HG03159 (cell line): Measurements from ENCODE around the gene FBXO47.
"Not testable (repeated sequence)": the region's sequence is repeated elsewhere in the genome, so short reads cannot be mapped to it uniquely, and the experiment has no call there.

ENCODE experiments used
- ATAC-seq: cut with Tn5 transposase; IDR thresholded peaks from one replicate; pipeline ENCODE4 v1.9.1; 2021; ENCODE audit warnings: mild to moderate bottlenecking, moderate library complexity; ENCODE audit not compliant: unreplicated experiment

FBXO47 gene

DNA sequence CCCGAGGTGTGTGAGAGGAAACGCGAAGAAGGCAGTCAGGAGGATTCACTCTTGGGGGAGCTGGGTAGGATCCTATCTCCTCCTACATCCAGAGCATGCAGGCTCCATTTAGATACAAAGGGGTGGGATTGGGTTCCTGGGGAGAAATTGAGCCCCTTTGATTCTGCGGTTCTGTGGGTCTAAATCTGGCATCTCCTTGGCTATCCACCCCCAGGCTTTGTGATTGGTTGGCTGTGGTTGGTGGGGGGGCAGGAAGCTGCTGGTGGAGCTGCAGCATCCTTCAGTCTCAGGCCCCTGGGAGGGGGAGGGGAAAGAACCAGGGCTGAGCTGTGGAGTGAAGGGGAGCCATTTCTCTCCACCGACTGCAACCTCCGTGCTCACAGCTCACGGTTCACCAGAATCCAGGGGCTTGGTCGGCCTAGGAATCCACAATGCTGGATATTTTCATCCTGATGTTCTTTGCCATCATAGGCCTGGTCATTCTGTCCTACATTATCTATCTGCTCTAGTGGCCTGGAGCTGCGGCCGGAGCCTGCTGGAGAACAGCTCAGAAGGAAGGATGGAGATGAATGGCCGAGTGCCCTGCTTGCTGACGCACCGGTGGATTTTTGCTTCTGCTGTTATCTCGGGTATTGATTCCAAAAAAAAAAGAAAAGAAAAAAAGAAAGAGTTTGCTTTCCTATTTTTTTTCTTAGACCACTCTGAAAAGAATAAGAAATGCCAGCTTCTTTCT is 41.8 kb downstream of the FBXO47 start, which contains the start of gene LASP1NB:
Gene LASP1NB (plus strand): TSS at position 352 of the 733 bp plus-strand sequence.
- ATAC-seq, result no peak

DNA sequence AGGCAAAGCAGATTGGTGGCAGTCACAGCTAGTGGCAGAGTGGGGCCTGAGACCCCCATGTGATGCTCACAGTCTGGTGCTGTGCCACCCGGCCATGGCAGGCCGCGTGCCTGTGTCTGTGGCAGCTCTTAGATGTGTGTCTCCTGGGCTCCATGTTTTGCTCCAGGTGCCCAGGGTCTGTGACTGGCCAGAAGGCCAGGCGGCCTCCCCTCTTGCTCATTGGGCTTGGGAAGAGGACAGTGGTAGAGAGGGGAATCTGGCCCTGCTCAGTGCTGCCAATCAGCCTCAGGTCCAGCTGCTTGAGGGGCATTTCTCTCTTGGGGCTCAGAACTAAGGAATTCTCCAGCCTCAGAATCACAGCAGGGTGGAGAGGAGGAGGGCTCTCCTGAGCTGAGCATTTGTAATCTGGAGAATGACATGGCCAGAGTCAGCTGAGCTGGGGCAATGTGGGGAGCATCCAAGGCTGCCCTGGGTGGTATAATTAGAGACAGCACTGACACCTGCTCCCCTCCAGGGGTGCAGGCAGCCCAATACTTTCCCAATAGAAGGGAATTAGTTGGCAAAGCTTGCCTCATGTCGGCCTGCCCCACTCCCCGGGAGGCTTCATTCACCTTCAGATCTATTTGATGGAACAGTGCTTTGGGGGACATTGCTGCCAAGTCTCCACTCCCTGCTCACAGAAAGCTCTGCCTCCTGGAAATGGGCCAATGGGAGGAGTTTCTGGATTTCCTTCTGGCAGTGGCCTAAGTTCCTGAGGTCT is 44.5 kb downstream of the FBXO47 start:
- no peak for ATAC-seq

DNA sequence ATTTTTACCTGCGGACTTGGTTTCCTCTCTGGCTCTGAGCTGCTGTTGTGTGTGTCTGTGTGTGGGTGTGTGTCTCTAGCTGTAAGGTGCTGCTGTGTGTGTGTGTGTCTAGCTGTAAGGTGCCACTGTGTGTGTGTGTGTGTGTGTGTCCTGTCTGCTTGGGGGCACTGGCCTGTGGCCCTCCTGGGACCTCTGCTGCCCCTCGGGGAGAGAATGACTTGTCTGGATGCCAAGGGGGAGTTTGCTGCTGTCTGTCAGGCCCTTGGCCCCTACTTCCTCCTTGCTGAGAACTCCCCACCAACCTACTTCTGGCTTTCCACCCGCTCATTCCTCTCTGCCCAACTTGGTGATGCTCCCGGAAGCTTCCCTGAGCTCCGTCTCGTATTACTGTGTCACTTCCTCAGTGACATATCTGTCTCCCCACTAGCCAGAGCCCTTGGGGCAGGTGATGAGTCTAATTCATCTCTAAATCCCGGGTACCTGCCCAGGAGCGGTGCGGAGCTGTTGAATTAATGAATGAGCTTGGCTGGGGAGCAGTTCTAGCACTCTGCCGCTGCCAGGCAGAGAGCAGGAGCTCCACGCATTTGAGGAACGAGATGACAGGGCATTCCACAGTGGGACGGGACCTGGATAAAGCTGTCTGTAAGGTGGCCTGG is 45.3 kb downstream of the FBXO47 start:
- no peak for ATAC-seq

DNA sequence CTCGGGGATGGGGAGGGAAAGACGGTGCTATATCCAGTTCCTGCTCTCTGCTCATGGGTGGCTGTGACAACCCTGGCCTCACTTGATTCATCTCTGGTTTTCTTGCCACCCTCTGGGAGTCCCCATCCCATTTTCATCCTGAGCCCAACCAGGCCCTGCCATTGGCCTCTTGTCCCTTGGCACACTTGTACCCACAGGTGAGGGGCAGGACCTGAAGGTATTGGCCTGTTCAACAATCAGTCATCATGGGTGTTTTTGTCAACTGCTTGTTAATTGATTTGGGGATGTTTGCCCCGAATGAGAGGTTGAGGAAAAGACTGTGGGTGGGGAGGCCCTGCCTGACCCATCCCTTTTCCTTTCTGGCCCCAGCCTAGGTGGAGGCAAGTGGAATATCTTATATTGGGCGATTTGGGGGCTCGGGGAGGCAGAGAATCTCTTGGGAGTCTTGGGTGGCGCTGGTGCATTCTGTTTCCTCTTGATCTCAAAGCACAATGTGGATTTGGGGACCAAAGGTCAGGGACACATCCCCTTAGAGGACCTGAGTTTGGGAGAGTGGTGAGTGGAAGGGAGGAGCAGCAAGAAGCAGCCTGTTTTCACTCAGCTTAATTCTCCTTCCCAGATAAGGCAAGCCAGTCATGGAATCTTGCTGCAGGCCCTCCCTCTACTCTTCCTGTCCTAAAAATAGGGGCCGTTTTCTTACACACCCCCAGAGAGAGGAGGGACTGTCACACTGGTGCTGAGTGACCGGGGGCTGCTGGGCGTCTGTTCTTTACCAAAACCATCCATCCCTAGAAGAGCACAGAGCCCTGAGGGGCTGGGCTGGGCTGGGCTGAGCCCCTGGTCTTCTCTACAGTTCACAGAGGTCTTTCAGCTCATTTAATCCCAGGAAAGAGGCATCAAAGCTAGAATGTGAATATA is 46.6 kb downstream of the FBXO47 start:
- ATAC-seq, result no peak

DNA sequence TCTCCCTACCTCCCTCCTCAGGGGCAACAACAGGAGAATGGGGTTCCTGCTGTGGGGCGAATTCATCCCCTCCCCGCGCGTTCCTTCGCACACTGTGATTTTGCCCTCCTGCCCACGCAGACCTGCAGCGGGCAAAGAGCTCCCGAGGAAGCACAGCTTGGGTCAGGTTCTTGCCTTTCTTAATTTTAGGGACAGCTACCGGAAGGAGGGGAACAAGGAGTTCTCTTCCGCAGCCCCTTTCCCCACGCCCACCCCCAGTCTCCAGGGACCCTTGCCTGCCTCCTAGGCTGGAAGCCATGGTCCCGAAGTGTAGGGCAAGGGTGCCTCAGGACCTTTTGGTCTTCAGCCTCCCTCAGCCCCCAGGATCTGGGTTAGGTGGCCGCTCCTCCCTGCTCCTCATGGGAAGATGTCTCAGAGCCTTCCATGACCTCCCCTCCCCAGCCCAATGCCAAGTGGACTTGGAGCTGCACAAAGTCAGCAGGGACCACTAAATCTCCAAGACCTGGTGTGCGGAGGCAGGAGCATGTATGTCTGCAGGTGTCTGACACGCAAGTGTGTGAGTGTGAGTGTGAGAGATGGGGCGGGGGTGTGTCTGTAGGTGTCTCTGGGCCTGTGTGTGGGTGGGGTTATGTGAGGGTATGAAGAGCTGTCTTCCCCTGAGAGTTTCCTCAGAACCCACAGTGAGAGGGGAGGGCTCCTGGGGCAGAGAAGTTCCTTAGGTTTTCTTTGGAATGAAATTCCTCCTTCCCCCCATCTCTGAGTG is 47.7 kb downstream of the FBXO47 start:
- no peak for ATAC-seq

GRCh38 chr17:38918916-38919315 is 48.3 kb downstream of the FBXO47 start:
- no peak for ATAC-seq

- ATAC-seq, result no peak
These were observed 48.9 kb downstream of the FBXO47 start for GRCh38 chr17:38918129-38918913.

DNA sequence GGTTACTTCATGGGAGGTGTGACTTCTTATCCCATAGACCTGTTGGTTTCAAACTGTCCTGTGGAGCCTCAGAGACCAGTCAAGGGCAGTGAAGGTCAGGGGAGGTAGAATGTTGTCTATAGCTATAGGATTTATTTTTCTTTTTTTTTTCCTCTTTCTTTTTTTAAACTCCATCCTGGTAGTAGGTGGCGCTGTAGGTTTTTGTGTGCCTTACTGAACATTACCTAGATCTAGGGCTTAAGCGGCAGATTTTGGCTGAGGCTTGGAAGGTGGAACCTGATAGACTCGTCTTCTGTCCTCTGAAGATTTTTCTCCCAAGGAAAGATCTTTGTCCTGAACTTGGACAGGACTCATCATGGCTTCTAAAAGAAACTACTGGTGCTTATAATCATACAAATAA is 49.9 kb downstream of the FBXO47 start:
- no peak for ATAC-seq

- no peak for ATAC-seq
These were observed 50.4 kb downstream of the FBXO47 start for GRCh38 chr17:38916771-38917170.

GRCh38 chr17:38915639-38915995 is 51.6 kb downstream of the FBXO47 start:
- ATAC-seq, result no peak

DNA sequence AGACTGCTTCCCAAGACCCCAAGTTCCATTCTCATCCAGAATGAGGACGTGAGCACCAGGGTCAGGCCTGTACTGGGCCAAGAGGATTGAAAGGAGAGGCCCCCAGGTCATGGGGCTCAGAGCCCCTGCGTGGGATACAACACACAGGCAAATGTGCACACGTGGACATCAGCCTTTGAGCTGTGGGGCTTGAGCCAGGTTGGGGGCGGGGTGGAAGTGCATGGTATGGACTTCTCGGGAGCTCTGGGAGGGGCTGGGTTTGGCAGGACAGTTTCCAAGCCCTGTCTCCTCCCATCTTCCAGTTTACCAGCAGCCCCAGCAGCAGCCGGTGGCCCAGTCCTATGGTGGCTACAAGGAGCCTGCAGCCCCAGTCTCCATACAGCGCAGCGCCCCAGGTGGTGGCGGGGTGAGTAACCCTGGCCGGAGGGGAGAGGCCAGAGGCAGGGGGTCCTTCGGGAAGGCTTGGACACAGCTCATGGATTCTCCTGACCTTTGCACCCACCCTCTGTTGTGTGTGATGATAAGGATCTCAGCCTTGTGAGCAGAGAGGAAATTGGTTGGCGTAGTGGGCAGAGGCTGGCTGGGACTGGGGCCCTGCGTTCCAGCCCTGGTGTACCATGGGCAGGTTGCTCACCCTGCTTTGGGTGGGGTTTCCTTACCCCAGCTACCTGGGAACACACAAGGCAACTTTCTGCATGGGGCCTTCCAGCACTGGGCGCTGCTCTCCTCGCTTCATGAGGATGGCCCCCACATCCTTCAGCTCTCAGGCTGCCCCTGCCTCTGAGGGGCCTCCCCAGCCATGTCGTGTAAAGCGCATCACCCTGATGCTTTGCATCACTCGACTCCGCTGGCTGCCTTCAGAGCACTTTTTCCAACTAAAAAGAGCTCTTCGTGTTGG is 52.2 kb downstream of the FBXO47 start:
- no peak for ATAC-seq

DNA sequence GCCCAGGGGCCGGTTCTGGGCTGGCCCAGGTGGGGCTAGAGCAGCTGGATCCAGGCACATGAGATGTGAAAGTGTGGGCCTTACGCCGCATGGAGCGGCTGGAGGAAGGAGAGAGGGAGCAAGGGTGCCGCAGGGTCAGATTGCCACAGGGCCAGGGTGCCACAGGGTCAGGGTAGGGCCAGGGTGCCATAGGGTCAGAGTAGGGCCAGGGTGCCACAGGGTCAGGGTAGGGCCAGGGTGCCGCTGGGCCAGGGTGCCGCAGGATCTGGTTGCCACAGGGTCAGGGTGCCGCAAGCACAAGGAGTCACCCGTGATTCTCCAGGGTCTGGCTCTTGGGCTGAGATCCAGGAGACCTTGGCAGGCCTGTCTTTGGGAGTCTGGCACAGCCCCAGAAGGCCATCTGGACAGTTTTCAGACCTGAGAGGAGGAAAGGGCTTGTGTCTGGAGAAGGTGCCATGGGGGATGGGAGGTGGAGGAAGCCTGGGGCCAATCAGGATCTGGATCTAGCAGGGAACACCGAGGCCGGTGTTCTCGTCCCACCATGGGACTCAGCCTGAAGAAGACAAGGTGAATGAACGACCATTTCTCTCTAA is 54.9 kb downstream of the FBXO47 start:
- no peak for ATAC-seq

GRCh38 chr17:38911731-38912081 is 55.5 kb downstream of the FBXO47 start:
- not testable (repeated sequence) for ATAC-seq

DNA sequence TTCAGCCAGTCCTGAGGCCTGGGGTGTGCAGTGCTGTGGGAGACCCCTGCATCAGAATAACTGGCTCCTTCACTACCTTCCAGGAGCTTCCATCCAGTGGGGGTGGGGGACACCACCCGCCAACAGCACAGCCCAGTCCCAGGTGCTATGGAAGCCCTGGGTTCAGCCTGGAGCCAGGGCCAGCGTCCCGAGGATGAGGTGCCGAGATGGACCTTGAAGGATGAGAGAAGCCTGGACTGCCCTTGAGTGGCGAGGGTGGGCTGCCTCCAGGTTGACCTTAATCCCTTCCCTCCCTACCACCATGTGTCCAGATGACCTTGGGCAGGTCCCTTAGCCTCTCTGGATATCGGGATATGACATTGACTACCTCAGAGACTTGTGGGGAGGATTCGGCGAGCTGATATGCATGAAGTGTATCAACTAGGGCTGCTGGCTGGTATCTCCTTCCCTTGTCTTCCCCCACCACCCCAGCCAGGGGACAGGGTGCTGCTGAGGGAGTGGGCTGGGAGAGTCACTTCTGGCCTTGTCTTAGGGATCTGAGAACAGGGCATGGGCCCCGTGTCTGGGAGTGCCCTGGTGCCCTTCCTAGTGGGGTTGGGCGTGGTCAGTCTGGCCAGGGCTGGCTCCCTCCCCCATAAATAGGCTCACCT is 56.0 kb downstream of the FBXO47 start:
- no peak for ATAC-seq

DNA sequence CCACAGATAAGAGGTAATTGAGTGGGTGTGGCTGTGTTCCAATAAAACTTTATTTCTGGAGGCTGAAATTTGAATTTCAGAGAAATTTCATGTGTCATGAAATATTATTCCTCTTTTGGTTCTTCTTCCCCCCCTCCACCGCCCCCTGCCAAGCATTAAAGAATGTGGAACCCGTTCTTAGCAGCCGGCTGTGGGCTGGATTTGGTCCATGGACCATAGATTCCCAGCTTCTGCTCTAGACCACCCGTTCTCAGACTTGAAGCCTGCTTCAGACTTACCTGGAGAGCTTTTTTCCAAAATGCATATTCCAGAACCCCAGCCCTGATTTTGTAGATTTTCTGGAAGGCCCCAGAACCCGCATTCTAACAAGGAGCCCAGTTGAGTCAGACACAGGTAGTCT is 56.9 kb downstream of the FBXO47 start:
- ATAC-seq, result no peak

DNA sequence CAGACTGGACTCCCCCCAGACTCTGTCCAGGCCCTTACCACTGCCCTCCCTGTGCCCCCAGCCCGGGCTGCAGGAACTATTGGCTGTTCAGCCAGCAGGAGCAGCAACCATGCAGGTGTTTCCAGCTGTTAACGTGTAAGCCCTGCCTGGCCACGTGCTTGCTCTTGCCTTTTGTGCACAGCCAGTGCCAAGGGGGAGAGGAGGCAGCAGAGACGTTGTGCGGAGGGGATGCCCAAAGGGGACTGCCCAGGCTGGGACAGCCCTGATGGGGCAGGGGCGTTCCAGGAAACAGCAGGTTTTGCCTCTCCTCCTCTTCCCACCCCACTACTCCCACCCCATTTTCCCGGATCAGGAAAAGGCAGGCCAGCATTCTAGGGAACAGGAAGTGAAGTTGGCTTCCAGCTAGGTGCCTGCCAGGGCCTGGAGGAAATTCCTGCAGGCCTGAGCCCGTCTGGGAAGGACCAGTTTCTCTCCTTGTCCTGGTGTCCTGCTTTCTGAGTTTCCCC is 58.5 kb downstream of the FBXO47 start:
- no peak for ATAC-seq

DNA sequence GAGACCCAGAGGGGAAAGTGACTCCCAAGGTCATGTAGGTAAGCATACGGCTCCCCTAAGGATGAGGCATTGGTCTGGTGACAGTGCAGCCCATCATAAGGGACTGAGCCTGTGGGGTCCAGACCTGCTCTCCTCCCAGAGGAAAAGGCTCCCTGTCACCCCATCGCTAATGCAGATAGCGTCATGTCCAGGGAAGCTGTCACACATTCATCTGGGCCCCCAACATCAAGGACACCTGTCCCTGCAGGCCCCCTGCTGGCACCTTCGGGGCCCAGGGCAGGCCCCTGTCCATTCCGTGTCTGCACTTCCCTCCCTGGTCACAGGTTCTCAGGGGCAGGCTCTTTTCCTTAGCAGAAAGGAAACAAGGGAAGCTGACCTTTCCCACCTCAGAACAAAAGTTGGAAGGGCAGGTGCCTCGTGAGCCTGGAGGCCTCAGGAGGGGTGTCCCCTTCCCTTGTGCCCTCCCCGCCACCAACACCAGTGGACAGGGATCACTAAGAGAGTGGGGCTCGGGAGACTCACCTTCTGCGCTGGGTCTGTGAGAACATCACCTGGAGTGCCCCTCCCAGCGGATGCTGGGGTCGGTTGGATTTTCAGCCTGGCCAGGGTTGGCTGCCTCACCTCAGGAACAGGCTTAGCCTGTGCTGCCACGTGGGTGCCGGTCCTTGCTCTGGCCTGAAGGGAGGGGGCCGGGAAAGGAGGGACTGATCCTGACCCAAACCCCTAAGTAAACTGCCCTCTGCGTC is 59.1 kb downstream of the FBXO47 start:
- ATAC-seq, result no peak
